HG03025 (cell line): ENCODE results near the gene CYP2F1.

Experiments used
- ATAC-seq: cut with Tn5 transposase; IDR thresholded peaks from one replicate; pipeline ENCODE4 v1.9.1; 2021; ENCODE audit warnings: mild to moderate bottlenecking, moderate library complexity; ENCODE audit not compliant: unreplicated experiment, low FRiP score

The CYP2F1 gene

DNA sequence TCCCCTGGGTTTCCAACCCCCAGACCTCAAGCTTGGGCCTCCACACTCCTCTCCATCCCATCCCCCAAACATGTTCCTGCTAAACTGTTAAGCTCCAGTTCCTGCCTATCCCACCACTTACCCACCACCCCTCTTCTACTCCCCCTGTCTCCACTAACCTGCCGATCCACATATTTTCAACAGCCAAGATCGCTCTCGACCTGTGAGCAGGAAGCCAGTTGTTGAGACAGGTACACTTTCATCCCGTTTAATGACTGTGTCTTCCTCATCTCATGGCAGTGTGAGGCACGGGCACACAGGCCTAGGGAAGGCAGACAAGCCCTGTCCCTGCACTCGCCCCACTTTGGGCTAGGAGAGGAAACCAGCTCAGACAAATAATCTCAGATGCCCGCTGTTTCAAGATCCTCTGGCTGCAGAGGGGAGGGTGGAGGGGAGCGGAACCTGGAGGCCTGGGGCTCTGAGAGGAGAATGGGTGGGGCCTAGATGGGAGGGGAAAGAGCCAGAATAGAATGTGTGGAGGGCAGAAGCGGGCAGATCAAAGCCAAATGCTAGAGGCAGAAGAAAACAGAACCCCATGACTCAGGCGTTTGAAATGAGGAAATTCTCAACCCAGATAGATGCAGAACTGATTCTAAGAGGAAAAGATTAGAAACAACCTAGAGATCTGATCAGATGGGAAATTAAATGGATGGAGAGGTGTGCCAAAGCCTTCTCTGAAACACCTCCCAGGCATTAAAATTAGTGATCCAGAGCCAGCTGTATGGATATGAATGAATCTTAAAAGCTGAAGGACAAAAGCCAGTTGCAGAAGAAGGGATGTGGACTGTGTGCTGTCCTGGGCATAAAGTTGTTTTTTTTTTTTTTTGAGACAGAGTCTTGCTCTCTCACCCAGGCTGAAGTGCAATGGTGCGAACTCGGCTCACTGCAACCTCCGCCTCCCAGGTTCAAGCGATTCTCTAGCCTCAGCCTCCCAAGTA is 61.9 kb downstream of the CYP2F1 start:
- ATAC-seq, result no peak
